IMR-90 (cell line): ENCODE data around the gene MYO1H. TPM values are rescaled to one million over a fixed set of nuclear protein-coding genes. Genes with fewer than 3 reads are reported as not detected.
"Not testable (repeated sequence)": the region's sequence is repeated elsewhere in the genome, so short reads cannot be mapped to it uniquely, and the experiment has no call there.

Experiments
- ATAC-seq: fragments of 200-7000 bp; cut with Tn5 transposase; 2 replicates; pipeline ENCODE4 v1.9.1; 2020; ENCODE audit warnings: low read depth, mild to moderate bottlenecking, moderate library complexity
- BruUV-seq: library from RNA; stranded (reverse); fragments of 400-500 nt; replicated peaks from 2 replicates; lab custom pipeline; 2021; lab: Mats Ljungman, UMichigan
- CTCF ChIA-PET: fragments of 300-600 bp; formaldehyde crosslinking; extraction: SDS; loops from one replicate; lab custom pipeline; 2021; ENCODE audit warnings: antibody characterized with exemption; lab: Yijun Ruan, JAX
- POLR2A ChIA-PET: fragments of 300-600 bp; sonication (Branson Sonifier 250); formaldehyde crosslinking; loops from one replicate; lab custom pipeline; 2022; ENCODE audit warnings: antibody characterized with exemption; ENCODE audit not compliant: unreplicated experiment; lab: Charles Lee
- DNase-seq: peaks from one replicate; pipeline ENCODE4 v3.0.0; 2013
- H2AFZ ChIP-seq: replicated peaks from 2 replicates; pipeline ENCODE3; 2013; ENCODE audit warnings: low read length, mild to moderate bottlenecking; ENCODE audit not compliant: poor library complexity
- H2AK5ac ChIP-seq: 2 replicates; pipeline ENCODE4 v1.6.1; 2013; ENCODE audit warnings: low read depth, low read length, inconsistent platforms
- H2AK9ac ChIP-seq: replicated peaks from 2 replicates; pipeline ENCODE3; 2013; ENCODE audit warnings: mild to moderate bottlenecking, low read depth, low read length, moderate library complexity; ENCODE audit not compliant: poor library complexity
- H2BK120ac ChIP-seq: 2 replicates; pipeline ENCODE4 v1.6.1; 2013; ENCODE audit warnings: low read depth, low read length, inconsistent platforms
- H2BK15ac ChIP-seq: 3 replicates; pipeline ENCODE4 v1.6.1; 2013; ENCODE audit warnings: low read depth, low read length, inconsistent platforms
- H2BK20ac ChIP-seq: 2 replicates; pipeline ENCODE4 v1.6.1; 2013; ENCODE audit warnings: low read depth, mild to moderate bottlenecking, inconsistent platforms, low read length, moderate library complexity
- H2BK5ac ChIP-seq: 2 replicates; pipeline ENCODE4 v1.6.1; 2013; ENCODE audit warnings: mild to moderate bottlenecking, low read depth, low read length, inconsistent platforms; ENCODE audit not compliant: poor library complexity, severe bottlenecking
- H3K14ac ChIP-seq: replicated peaks from 2 replicates; pipeline ENCODE4 v1.6.1; 2013; ENCODE audit warnings: low read depth, low read length, inconsistent platforms
- H3K18ac ChIP-seq: 2 replicates; pipeline ENCODE4 v1.6.1; 2013; ENCODE audit warnings: low read depth, low read length, control low read depth
- H3K23ac ChIP-seq: 2 replicates; pipeline ENCODE4 v1.6.1; 2013; ENCODE audit warnings: low read depth, low read length, inconsistent platforms
- H3K27ac ChIP-seq: 2 replicates; pipeline ENCODE4 v1.5.1; 2013; ENCODE audit warnings: mild to moderate bottlenecking, control low read depth, low read length; ENCODE audit not compliant: insufficient read depth
- H3K27me3 ChIP-seq: 2 replicates; pipeline ENCODE4 v1.6.1; 2013; ENCODE audit warnings: low read length; ENCODE audit not compliant: control insufficient read depth, insufficient read depth
- H3K36me3 ChIP-seq: 2 replicates; pipeline ENCODE4 v1.6.1; 2013; ENCODE audit warnings: low read length, mixed read lengths; ENCODE audit not compliant: control insufficient read depth, insufficient read depth
- H3K4ac ChIP-seq: 2 replicates; pipeline ENCODE4 v1.6.1; 2013; ENCODE audit warnings: low read depth, low read length, inconsistent platforms
- H3K4me1 ChIP-seq: 2 replicates; pipeline ENCODE4 v1.6.1; 2013; ENCODE audit warnings: low read length, mixed read lengths; ENCODE audit not compliant: control insufficient read depth, insufficient read depth
- H3K4me2 ChIP-seq: 2 replicates; pipeline ENCODE4 v1.6.1; 2013; ENCODE audit warnings: low read depth, mild to moderate bottlenecking, control low read depth, low read length, moderate library complexity
- H3K4me3 ChIP-seq: 2 replicates; pipeline ENCODE4 v1.5.1; 2013; ENCODE audit warnings: low read depth, mild to moderate bottlenecking, control low read depth, low read length, moderate library complexity; ENCODE audit not compliant: insufficient read depth
- H3K56ac ChIP-seq: 2 replicates; pipeline ENCODE4 v1.6.1; 2013; ENCODE audit warnings: low read length, inconsistent platforms; ENCODE audit not compliant: insufficient read depth; ENCODE audit errors: extremely low read depth
- H3K79me1 ChIP-seq, 2 experiments: 2 replicates each; pipeline ENCODE4 v1.6.1; 2013; ENCODE audit warnings: low read length in 2 of 2, inconsistent platforms in 1 of 2, low read depth in 1 of 2
- H3K9ac ChIP-seq: 2 replicates; pipeline ENCODE4 v1.6.1; 2013; ENCODE audit warnings: low read depth, low read length, control low read depth
- H3K9me1 ChIP-seq: 2 replicates; pipeline ENCODE4 v1.6.1; 2013; ENCODE audit warnings: low read length, inconsistent platforms; ENCODE audit not compliant: insufficient read depth
- H3K9me3 ChIP-seq: 2 replicates; pipeline ENCODE4 v1.6.1; 2013; ENCODE audit warnings: low read length; ENCODE audit not compliant: control insufficient read depth, insufficient read depth
- H4K20me1 ChIP-seq: 2 replicates; pipeline ENCODE4 v1.6.1; 2013; ENCODE audit warnings: low read length, inconsistent platforms; ENCODE audit not compliant: insufficient read depth
- H4K5ac ChIP-seq: 2 replicates; pipeline ENCODE4 v1.6.1; 2013; ENCODE audit warnings: mild to moderate bottlenecking, low read depth, low read length, control low read depth
- H4K8ac ChIP-seq, 2 experiments: 2 replicates each; pipeline ENCODE4 v1.6.1; 2013; ENCODE audit warnings: low read depth in 2 of 2, low read length in 2 of 2, control low read depth in 1 of 2, inconsistent platforms in 1 of 2
- H4K91ac ChIP-seq: 2 replicates; pipeline ENCODE4 v1.6.1; 2013; ENCODE audit warnings: low read depth, low read length, inconsistent platforms; ENCODE audit not compliant: insufficient read depth
- WGBS, 2 experiments: methylation state at CpG; one replicate each; pipeline versions ENCODE4 v1.1.5 to v1.1.7; 2013; ENCODE audit warnings: missing lambda C conversion rate in 2 of 2; ENCODE audit not compliant: insufficient read length in 1 of 2; ENCODE audit errors: extremely low coverage in 2 of 2; 5-methylcytosine and 5-hydroxymethylcytosine counted together
- dilution Hi-C: fragments of 300-500 bp; cut with HindIII; formaldehyde crosslinking; loops from one replicate; pipeline ENCODE4 v1.14.3; 2018; ENCODE audit warnings: low sequenced_read_pairs; ENCODE audit not compliant: unreplicated experiment
- in situ Hi-C: fragments of 300-500 bp; cut with MboI; formaldehyde crosslinking; loops from 3 replicates; pipeline ENCODE4 v1.14.3; 2019; ENCODE audit warnings: low sequenced_read_pairs, inconsistent platforms, mixed read lengths
- intact Hi-C: fragments of 100-400 bp; cut with micrococcal nuclease; formaldehyde crosslinking; loops from 2 replicates; pipeline ENCODE4 v1.10.0; 2022
- polyA plus RNA-seq, 3 experiments: library from polyadenylated mRNA; depleted of rRNA; stranded (reverse); fragments of >200 nt; gene quantifications; 2 replicates each; pipeline ENCODE4 v1.2.3, GENCODE V29; 2012; ENCODE audit warnings: low replicate concordance in 1 of 3
- total RNA-seq: library from RNA; depleted of rRNA; stranded (reverse); fragments of >200 nt; gene quantifications from 2 replicates; pipeline ENCODE4 v1.2.3, GENCODE V29; 2012

Gene MYO1H
- total and polyA plus RNA-seq, 2 of the 4 experiments (the other 2 are of a cell fraction), result not detected

- CTCF ChIA-PET, result interaction anchor here (0.6 to 2.0 kb wide), 2 partner anchors 20 to 22 kb away, joined by 5 to 8 read pairs; no protein-coding TSS in a partner anchor
- H3K4ac ChIP-seq, H3K79me1 ChIP-seq, H3K9me3 ChIP-seq, H3K56ac ChIP-seq, H4K91ac ChIP-seq, H4K20me1 ChIP-seq, POLR2A ChIA-PET, H3K4me2 ChIP-seq, H2AK9ac ChIP-seq, H2BK120ac ChIP-seq, BruUV-seq, H3K23ac ChIP-seq, H3K4me3 ChIP-seq, in situ Hi-C loops, H3K36me3 ChIP-seq, H3K9me1 ChIP-seq, H3K9ac ChIP-seq, H2BK20ac ChIP-seq, H2BK15ac ChIP-seq, H2AFZ ChIP-seq, H4K5ac ChIP-seq, H3K14ac ChIP-seq, H3K27ac ChIP-seq, H2BK5ac ChIP-seq, intact Hi-C loops, H4K8ac ChIP-seq, H3K4me1 ChIP-seq, H2AK5ac ChIP-seq, ATAC-seq, dilution Hi-C loops, DNase-seq, H3K18ac ChIP-seq: not testable (repeated sequence)
- no CpG with 5 or more reads among the region's 4 CpGs for WGBS, 2 experiments
- peaks cover 14% of the 10 kb centered on the region for H3K27me3 ChIP-seq
Measured at GRCh38 chr12:109406147-109406546, 58.4 kb downstream of the MYO1H start.
